ENCODE measurements around the gene HILPDA. TPM values are rescaled to one million over a fixed set of nuclear protein-coding genes. Genes with fewer than 3 reads are reported as not detected.

The HILPDA gene
- total RNA-seq, 1 donor from 2014 or later = 12.4 TPM

Other genes with a start within 250 kb of the HILPDA start
- gene LEP, start 214.6 kb upstream of the HILPDA start, total RNA-seq = not detected in 2 replicates
- 37.3 and 40.2 TPM in 2 replicates for gene RBM28, start 112.0 kb upstream of the HILPDA start, total RNA-seq
- 0.62 and 0.93 TPM in 2 replicates for gene PRRT4, start 94.2 kb upstream of the HILPDA start, total RNA-seq
- 43.9 and 44.7 TPM in 2 replicates for gene IMPDH1, start 45.9 kb upstream of the HILPDA start, total RNA-seq
- gene METTL2B, start 20.9 kb downstream of the HILPDA start, total RNA-seq = 30.8 and 34.5 TPM in 2 replicates
- gene GARIN1A, start 216.4 kb downstream of the HILPDA start, total RNA-seq = 2.7 and 5.9 TPM in 2 replicates